GM18519 (cell line): ENCODE data around the gene ZNF764.
"Not testable (repeated sequence)": the region's sequence is repeated elsewhere in the genome, so short reads cannot be mapped to it uniquely, and the experiment has no call there.

ENCODE experiments used
- ATAC-seq: cut with Tn5 transposase; IDR thresholded peaks from one replicate; pipeline ENCODE4 v1.9.1; 2021; ENCODE audit warnings: mild to moderate bottlenecking, moderate library complexity; ENCODE audit not compliant: unreplicated experiment, low FRiP score

Gene ZNF764

DNA sequence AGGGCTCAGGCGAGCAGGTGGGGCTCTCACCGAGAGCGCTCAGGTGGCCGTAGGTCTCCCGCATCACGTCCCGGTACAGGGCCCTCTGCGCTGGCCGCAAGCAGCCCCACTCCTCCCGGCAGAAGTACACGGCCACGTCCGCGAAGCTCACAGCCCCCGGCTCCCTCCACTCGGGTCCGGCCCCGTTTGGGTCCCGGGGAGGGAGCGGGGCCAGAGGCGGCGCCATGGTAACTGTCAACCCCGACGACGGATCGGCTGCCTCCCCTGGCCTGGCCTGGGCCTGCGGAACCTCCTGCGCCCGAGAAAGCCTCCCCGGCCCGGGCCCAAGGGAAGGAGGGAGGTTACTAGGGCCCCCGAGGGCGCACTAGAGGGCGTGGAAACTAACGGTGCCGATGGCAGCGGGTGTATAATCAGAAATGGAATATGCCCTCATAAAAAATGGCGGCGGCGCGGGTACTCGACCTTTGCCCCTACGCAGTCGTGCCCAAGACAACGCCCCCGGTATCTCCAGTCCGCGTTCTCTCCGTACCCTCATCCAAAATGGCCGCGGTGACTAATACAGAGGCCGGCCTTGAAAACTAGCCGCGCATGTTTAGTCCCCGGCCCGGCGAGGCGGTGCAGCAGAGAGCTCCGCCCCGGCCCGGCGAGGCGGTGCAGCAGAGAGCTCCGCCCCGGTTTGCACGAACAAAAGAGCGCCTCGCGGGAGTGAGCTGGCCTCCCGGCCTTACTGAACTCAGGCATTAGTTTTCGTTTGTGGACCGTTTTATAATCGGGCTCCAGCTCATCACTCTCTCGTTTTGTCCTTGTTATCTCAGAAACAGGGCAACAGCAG is at the start of gene ZNF764:
TSS of gene ZNF764 (minus strand) at position 418 of the 832 bp plus-strand sequence. CDS start at position 226, 192 bp downstream.
- ATAC-seq, result peak; percentile 62

GRCh38 chr16:30606004-30606403 is 47.8 kb upstream of the ZNF764 start:
- no peak for ATAC-seq

DNA sequence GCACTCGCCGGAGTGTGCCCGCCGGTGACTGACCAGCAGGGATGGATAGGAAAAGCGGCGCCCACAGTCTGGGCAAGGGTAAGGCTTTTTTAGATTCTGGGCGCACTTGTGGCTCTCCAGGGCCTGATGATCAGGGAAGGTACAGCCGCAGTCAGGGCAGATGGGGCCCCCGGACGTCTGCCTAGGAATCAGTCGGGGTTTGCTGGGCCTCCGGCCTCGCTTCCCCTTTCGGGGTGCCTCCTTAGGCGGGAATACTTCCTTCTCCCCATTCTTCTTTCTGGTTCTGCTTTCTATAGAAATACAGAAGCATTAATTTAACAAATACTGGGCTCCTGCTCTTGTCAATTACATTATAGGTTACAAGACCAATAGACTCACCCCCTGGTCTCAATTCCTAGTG is 47.0 kb upstream of the ZNF764 start:
- no peak for ATAC-seq

- no peak for ATAC-seq
Observed at GRCh38 chr16:30604316-30604947, 46.3 kb upstream of the ZNF764 start.

DNA sequence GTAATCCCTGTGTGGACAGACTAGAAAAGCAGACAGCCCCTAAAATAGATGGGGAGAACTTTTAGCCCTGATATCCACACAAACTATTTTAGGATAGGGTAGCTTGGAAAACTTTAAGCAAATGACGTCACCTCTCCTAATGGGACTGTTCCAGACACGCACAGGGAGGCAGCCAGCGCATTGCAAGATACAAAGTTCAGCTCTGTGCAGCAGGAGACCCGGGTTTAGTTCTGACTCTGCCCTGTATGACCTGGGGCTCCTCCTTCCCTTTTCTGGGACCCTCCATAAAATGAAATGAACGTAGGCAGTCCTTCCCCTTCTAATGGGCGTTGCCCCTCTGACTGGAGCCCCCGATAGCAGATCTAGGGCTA is 45.8 kb upstream of the ZNF764 start:
- ATAC-seq, result no peak

DNA sequence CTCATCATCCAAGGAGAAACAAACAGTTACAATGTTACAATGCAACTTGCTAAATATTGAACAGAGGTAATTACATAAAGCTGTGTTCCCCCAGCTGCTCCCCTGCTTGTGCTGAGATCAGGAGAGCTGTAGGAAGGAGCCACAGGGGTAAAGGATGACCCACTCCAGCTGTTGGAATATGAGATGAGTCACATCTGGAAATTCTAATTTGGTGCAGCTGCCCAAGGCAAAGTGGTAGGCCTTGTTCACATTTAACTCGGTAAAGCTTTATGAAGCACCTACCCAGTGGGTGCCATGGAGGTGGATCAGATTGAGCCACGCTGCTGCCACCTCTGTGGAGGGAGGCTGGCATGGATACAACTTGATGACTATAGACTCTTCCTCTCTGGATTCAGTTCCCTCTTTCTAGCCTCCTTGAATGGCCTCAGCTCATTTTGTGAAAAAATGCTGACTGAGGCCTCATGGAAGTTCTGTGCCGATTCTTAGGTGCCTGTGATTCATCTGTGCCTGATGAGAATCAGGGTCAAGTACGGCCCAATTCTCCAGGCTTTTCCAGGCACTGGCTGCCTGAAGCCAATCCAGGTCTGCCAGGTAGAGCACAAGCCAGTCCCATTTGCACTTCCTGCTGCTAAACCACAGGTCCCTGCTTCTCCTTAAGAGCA is 44.6 kb upstream of the ZNF764 start:
- ATAC-seq, result no peak

GRCh38 chr16:30601966-30602365 is 43.8 kb upstream of the ZNF764 start:
- ATAC-seq, result no peak

DNA sequence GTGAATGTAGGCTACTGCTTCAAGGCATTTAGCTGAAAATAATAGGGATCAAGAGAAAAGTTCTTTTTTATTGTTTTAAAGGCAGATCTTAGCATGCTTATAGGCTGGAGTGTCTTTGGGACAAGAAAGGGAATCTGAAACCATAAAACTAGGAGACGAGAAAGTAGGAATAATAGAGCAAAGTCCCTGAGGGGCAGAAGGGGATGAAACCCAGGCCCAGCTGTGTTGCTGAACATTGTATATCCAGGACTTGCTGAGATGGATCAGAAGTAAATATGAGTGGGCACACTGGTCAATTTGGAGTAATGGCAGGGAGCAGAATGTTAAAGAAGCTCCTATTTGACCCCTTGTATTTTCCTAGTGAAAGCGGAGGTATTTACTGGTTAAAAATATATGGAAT is 42.8 kb upstream of the ZNF764 start:
- no peak for ATAC-seq

GRCh38 chr16:30600215-30600614 is 42.0 kb upstream of the ZNF764 start:
- no peak for ATAC-seq

- ATAC-seq, result no peak
Observed at GRCh38 chr16:30592871-30593270, 34.7 kb upstream of the ZNF764 start.

- ATAC-seq, result not testable (repeated sequence)
Observed at GRCh38 chr16:30590869-30591268, 32.7 kb upstream of the ZNF764 start.

- ATAC-seq, result not testable (repeated sequence)
Observed at GRCh38 chr16:30589582-30589981, 31.4 kb upstream of the ZNF764 start.

DNA sequence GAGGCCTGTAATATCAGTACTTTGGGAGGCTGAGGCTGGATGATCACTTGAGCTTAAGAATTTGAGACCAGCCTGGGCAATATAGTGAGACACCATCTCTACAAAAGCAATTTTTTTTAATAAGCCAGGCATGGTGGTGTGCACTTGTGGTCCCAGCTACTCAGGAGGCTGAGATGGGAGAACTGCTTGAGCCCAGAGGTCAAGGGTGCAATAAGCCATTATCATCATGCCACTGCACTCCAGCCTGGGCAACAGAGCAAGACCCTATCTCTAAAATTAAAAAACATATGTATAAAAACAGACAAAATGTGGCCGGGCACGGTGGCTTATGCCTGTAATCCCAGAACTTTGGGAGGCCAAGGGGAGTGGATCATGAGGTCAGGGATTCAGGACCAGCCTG is 30.5 kb upstream of the ZNF764 start:
- no peak for ATAC-seq

DNA sequence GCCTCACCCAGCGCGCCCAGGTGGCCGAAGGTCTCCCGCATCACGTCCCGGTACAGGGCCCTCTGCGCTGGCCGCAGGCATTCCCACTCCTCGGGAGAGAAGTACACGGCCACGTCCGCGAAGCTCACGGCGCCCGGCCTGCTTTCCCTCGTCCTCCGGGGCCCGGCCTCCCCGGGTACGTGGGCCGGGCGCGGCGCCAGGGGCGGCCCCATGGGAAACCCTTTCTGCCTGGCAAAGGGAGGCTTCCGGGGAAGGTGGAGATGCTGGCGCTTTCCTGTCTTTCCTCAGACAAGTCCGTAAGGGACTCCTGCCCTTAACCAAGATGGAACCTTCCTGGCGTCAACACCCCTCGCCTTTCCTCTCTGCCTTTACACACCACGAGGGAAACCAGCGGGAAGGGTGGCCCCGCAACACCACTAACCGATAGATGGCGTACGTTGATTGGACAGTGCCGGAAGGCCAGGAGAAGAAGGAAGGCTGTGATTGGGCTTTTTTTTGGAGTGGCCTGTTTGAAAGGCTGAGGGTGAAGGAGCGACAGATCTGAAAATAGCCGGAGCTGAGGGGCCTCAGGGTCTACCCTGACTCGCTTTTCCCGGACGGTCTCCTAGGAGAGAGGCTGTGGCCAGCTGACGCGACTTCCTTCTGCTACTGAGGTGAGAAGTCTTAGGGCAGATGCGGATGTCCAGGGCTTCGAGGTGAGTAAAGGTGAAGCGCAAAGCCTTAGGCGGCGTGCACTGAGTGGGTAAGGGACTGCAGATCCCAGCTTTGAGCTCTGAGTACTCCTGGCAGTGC is 27.4 kb upstream of the ZNF764 start, which contains the start of gene ZNF785:
TSS of gene ZNF785 (minus strand) at position 298 of the 792 bp plus-strand sequence. CDS start at position 212, 86 bp downstream.
- peak; percentile 78 for ATAC-seq

GRCh38 chr16:30585022-30585399 is 26.8 kb upstream of the ZNF764 start:
- no peak for ATAC-seq

DNA sequence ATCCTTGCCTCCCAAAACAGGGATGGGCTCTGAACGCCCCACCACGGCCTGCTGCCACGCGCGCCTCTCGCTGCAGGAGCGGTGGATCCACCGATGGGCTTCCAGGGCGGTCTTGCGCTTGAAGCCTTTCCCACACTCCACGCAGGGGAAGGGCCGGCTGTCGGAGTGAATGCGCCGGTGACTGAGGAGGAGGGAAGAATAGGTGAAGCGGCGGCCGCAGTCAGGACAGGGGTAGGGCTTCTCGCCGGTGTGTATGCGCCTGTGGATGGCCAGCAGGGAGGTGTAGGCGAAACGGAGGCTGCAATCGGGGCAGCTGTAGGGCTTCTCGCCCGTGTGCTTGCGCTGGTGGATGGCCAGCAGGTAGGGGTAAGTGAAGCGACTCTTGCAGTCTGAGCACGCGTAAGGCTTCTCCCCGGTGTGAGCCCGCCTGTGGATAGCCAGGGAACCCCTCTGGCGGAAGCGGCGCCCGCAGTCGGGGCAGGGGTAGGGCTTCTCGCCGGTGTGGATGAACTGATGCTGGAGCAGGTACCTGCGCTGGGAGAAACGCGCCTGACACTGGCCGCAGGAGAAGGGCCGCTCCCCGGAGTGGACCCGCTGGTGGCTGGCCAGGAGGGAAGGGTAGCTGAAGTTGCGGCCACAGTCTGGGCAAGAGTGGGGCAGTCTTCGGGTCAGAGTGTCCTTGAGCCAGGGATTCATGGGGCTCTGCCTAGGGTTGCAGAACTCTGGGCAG is 24.6 kb upstream of the ZNF764 start:
- no peak for ATAC-seq

GRCh38 chr16:30581457-30581856 is 23.3 kb upstream of the ZNF764 start:
- no peak for ATAC-seq

DNA sequence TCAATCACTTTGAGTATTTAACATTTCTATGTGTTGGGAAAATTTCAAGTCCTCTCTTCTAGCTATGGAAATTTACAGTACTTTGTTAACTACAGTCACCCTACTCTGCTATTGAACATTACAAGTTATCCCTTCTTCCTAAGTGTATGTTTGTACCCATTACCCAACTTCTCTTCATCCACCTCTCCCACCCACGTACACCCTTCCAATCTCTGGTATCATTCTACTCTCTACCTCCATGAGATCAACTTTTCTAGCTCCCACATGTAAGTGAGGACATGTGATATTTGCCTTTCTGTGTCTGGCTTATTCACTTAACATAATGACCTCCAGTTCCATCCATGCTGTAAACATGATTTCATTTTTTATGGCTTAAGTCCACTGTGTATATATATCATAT is 16.5 kb upstream of the ZNF764 start:
- no peak for ATAC-seq

- ATAC-seq, result peak; percentile 59
Observed at GRCh38 chr16:30571445-30572322, 13.5 kb upstream of the ZNF764 start, which contains the start of gene ZNF688. TSS of gene ZNF688 (minus strand) at chr16:30571714. CDS start at chr16:30571629, 85 bp downstream.
